PFSK-1 (cell line): ENCODE results near the gene LRRFIP2.

Experiments used
- FOXP2 ChIP-seq: optimal IDR thresholded peaks from 2 replicates; pipeline ENCODE3; 2011; ENCODE audit warnings: borderline replicate concordance, control low read depth, inconsistent platforms; ENCODE audit not compliant: insufficient read depth; ENCODE audit errors: extremely low read length, extremely low read depth
- POLR2AphosphoS5 ChIP-seq: IDR thresholded peaks from 2 replicates; pipeline ENCODE4 v1.6.1; 2012; ENCODE audit warnings: low read depth, mild to moderate bottlenecking, control low read depth, low read length, moderate library complexity
- SIN3A ChIP-seq: IDR thresholded peaks from 2 replicates; pipeline ENCODE4 v1.6.1; 2012; ENCODE audit warnings: mild to moderate bottlenecking, low read length, moderate library complexity, borderline replicate concordance; ENCODE audit not compliant: insufficient read depth
- TAF1 ChIP-seq: IDR thresholded peaks from 2 replicates; pipeline ENCODE4 v1.6.1; 2012; ENCODE audit warnings: low read length, control low read depth, borderline replicate concordance; ENCODE audit not compliant: insufficient read depth
- TF ChIP-seq, protein P1 (sequence below), 2 experiments: IDR thresholded peaks; 2 replicates each; pipeline versions ENCODE4 v1.6.1 to v1.8.0; 2011 to 2012; ENCODE audit warnings: low read depth in 2 of 2, low read length in 2 of 2, control low read depth in 1 of 2, inconsistent platforms in 1 of 2, mild to moderate bottlenecking in 1 of 2, moderate library complexity in 1 of 2; ENCODE audit not compliant: insufficient read depth in 1 of 2

The LRRFIP2 gene

DNA sequence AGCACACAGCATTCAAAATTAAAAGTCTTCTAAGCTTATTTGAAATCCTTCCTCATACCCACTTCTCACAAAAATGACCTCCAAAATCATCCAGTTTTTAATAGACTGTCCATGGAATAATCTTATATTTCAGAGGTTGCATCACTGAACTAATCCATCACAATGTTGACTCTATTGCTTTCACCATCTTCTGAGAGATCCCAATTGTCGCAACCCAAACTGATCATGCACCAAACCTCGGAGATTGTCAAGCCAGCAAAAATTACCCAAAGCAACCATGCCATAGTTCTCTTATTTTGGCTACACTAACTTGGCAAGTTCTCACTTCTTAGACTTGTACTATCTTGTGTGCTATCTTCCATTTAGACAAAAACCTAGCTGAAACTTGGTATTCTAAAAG lies 75.5 kb downstream of the LRRFIP2 start:
- TF ChIP-seq FOXP2 (no peak), POLR2AphosphoS5 (no peak), TAF1 (no peak), SIN3A (no peak)
- TF ChIP-seq, protein P1, sequence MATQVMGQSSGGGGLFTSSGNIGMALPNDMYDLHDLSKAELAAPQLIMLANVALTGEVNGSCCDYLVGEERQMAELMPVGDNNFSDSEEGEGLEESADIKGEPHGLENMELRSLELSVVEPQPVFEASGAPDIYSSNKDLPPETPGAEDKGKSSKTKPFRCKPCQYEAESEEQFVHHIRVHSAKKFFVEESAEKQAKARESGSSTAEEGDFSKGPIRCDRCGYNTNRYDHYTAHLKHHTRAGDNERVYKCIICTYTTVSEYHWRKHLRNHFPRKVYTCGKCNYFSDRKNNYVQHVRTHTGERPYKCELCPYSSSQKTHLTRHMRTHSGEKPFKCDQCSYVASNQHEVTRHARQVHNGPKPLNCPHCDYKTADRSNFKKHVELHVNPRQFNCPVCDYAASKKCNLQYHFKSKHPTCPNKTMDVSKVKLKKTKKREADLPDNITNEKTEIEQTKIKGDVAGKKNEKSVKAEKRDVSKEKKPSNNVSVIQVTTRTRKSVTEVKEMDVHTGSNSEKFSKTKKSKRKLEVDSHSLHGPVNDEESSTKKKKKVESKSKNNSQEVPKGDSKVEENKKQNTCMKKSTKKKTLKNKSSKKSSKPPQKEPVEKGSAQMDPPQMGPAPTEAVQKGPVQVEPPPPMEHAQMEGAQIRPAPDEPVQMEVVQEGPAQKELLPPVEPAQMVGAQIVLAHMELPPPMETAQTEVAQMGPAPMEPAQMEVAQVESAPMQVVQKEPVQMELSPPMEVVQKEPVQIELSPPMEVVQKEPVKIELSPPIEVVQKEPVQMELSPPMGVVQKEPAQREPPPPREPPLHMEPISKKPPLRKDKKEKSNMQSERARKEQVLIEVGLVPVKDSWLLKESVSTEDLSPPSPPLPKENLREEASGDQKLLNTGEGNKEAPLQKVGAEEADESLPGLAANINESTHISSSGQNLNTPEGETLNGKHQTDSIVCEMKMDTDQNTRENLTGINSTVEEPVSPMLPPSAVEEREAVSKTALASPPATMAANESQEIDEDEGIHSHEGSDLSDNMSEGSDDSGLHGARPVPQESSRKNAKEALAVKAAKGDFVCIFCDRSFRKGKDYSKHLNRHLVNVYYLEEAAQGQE (IDR thresholded peaks at IDR 0.05; ENCODE audit: insufficient read depth in 1 of 2, low read depth in 2 of 2, low read length in 2 of 2) = no peak

DNA sequence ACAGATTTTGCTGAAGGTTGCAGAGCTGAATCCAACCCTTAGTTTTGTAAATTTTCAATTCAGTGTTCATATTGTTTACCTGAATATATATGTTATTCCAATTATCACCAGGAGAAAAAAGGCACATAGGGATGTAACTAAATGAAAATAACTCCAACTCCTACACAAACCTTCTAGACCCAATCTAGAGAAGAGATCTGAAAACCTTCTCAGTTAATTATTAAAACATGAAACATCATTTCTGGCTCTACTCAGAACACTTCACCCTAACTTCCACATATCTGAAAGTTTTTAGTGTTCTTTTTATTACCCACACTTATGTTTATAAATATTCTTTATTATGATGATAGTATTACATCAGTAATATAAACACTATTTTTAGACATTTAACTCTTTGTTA lies 76.6 kb downstream of the LRRFIP2 start:
- TF ChIP-seq POLR2AphosphoS5 (no peak), SIN3A (no peak), FOXP2 (no peak), TAF1 (no peak)
- TF ChIP-seq, protein P1 (IDR thresholded peaks at IDR 0.05; ENCODE audit: insufficient read depth in 1 of 2, low read depth in 2 of 2, low read length in 2 of 2) = no peak

DNA sequence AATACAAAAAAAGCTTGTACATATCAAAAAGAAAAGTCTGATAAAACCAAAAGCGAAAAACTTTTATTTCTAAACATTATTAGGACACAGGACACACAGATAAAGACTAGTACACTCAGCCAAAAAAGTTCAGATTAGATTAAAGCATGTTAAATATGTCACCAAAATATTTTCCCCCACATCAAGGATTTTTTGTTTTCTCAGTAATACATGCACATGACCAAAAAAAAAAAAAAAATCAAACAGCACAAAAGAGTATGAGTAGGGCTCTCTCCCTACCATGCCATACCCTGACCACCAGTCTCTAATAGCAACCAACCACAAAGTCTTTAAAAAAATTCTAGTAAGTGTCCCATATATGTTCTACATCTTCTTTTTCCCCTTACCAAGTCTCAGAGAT lies 77.4 kb downstream of the LRRFIP2 start:
- TF ChIP-seq FOXP2 (no peak), POLR2AphosphoS5 (no peak), TAF1 (no peak)
- TF ChIP-seq, protein P1 (IDR thresholded peaks at IDR 0.05; ENCODE audit: insufficient read depth in 1 of 2, low read depth in 2 of 2, low read length in 2 of 2) = no peak

DNA sequence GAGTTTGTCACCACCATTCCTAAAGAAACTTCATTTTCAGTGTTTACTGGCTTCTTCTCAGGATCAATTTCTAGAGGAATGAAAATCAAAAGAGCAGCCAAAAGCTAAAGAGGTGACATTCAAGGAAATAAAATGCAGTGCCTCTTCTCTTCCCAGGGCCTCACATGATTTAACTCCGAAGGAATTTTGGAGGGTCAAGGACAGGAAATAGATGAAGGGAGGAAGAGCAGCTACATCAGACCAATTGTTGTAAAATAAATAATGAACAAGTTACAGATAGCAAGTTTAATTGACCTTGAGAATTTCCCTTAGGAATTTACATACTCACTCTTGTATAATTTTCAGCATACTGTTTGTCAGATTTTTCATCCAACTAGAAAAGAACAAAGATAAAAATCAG lies 78.1 kb downstream of the LRRFIP2 start:
- TF ChIP-seq, protein P1 (IDR thresholded peaks at IDR 0.05; ENCODE audit: insufficient read depth in 1 of 2, low read depth in 2 of 2, low read length in 2 of 2) = no peak
- TF ChIP-seq TAF1 = no peak
- TF ChIP-seq SIN3A = no peak
- TF ChIP-seq POLR2AphosphoS5 = no peak
- no peak for TF ChIP-seq FOXP2

DNA sequence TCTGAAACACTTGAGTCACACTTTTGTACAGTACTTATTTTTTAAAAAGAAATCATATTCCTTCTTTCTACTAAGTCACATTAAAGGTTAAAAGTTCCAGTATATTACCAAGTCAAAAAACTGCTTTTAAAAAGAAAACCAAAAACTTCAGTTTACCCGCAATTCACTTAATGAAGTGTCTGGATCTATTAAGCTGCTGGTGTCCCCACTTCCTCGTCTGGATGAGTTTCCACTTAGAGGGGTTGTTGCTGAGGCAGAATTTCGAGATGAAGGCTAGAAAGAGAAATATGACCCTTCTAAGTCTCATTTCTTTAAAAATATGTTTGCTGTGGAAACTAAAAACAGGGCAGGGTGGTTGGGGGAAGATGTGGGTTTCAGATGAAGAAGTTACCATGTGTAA lies 79.7 kb downstream of the LRRFIP2 start:
- TF ChIP-seq POLR2AphosphoS5 (no peak), TAF1 (no peak), FOXP2 (no peak), SIN3A (no peak)
- TF ChIP-seq, protein P1 (IDR thresholded peaks at IDR 0.05; ENCODE audit: insufficient read depth in 1 of 2, low read depth in 2 of 2, low read length in 2 of 2) = no peak
